ENCODE measurements around the gene ZNF532.

GRCh38 chr18:58951986-58952702 is 87.5 kb downstream of the ZNF532 start:
- TF ChIP-seq POLR2A (IDR thresholded peaks at IDR 0.05; ENCODE audit: insufficient read depth in 1 of 2, low read depth in 2 of 2, low read length in 2 of 2), result no peak
- TF ChIP-seq U2AF2 (IDR thresholded peaks at IDR 0.05; ENCODE audit: low read depth, low read length), result no peak
- no peak for TF ChIP-seq MAFK (conservative IDR thresholded peaks at IDR 0.05 in 1 of 2, IDR thresholded peaks at IDR 0.05 in 1 of 2; ENCODE audit: low read length in 2 of 2)
- no peak for TF ChIP-seq SRF (IDR thresholded peaks at IDR 0.05; ENCODE audit: low read depth, low read length)
- TF ChIP-seq TBP (CRISPR knock-in tag; IDR thresholded peaks at IDR 0.05), result no peak
